VCaP (cell line): ENCODE measurements around the gene AACS.

ENCODE experiments used
- H3K27ac ChIP-seq: fragments of 450-650 bp; 2 replicates; pipeline ENCODE4 v1.5.1; 2017
- CTCF ChIP-seq: fragments of 450-650 bp; conservative IDR thresholded peaks from 2 replicates; pipeline ENCODE4 v1.5.1; 2017; ENCODE audit warnings: mild to moderate bottlenecking, moderate library complexity

The AACS gene

GRCh38 chr12:125033288-125033687 is 31.9 kb upstream of the AACS start:
- H3K27ac ChIP-seq = peak overlapping the region; percentile 23
- TF ChIP-seq CTCF = no peak

GRCh38 chr12:125038976-125039625 is 26.1 kb upstream of the AACS start:
- no peak for TF ChIP-seq CTCF
- no peak overlapping the region for H3K27ac ChIP-seq

GRCh38 chr12:125049093-125049458 is 16.2 kb upstream of the AACS start:
- no peak for TF ChIP-seq CTCF
- peak overlapping the region; percentile 54; the same call in 1 of the 2 replicates for H3K27ac ChIP-seq

GRCh38 chr12:125050446-125050845 is 14.8 kb upstream of the AACS start:
- H3K27ac ChIP-seq = no peak overlapping the region; the same call in 1 of the 2 replicates
- no peak for TF ChIP-seq CTCF

GRCh38 chr12:125050868-125051267 is 14.4 kb upstream of the AACS start:
- no peak for TF ChIP-seq CTCF
- H3K27ac ChIP-seq = no peak overlapping the region

GRCh38 chr12:125053821-125054220 is 11.4 kb upstream of the AACS start:
- no peak overlapping the region for H3K27ac ChIP-seq

GRCh38 chr12:125055591-125055990 is 9.6 kb upstream of the AACS start:
- no peak for TF ChIP-seq CTCF
- no peak overlapping the region for H3K27ac ChIP-seq

More at GRCh38 chr12:125053821-125054220, 11.4 kb upstream of the AACS start:
- no peak for TF ChIP-seq CTCF
